Liver (tissue), 9 donors: ENCODE measurements around the gene STK38L. TPM values are rescaled to one million over a fixed set of nuclear protein-coding genes. Genes with fewer than 3 reads are reported as not detected.

Experiments
- DNase-seq: peaks from one replicate; pipeline ENCODE4 v3.0.0-alpha.2; 2017; ENCODE audit warnings: low spot score
- H3K27ac ChIP-seq, 2 donors: one replicate each; pipeline ENCODE4 v1.7.0; 2013; ENCODE audit warnings: inconsistent platforms in 2 of 2, low read length in 2 of 2, control low read depth in 1 of 2, low read depth in 1 of 2, mild to moderate bottlenecking in 1 of 2
- H3K27me3 ChIP-seq, 4 donors: one replicate each; pipeline versions ENCODE4 v1.6.1 to v1.7.0; 2013; ENCODE audit warnings: low read length in 3 of 4, inconsistent platforms in 1 of 4, mild to moderate bottlenecking in 1 of 4, moderate library complexity in 1 of 4; ENCODE audit not compliant: control insufficient read depth in 4 of 4, insufficient read depth in 4 of 4
- H3K36me3 ChIP-seq, 4 donors: one replicate each; pipeline versions ENCODE4 v1.6.1 to v1.7.0; 2013; ENCODE audit warnings: low read length in 3 of 4, mild to moderate bottlenecking in 3 of 4, low read depth in 1 of 4, moderate library complexity in 1 of 4; ENCODE audit not compliant: control insufficient read depth in 4 of 4, insufficient read depth in 3 of 4
- H3K4me1 ChIP-seq, 4 donors: one replicate each; pipeline versions ENCODE4 v1.6.1 to v1.7.0; 2013; ENCODE audit warnings: low read length in 3 of 4, mild to moderate bottlenecking in 3 of 4, moderate library complexity in 1 of 4; ENCODE audit not compliant: control insufficient read depth in 4 of 4, insufficient read depth in 4 of 4
- H3K4me3 ChIP-seq, 3 donors: one replicate each; pipeline versions ENCODE4 v1.6.1 to v1.7.0; 2013; ENCODE audit warnings: low read length in 3 of 3, control low read depth in 1 of 3, low read depth in 1 of 3, mild to moderate bottlenecking in 1 of 3
- H3K9ac ChIP-seq, 2 donors: one replicate each; pipeline ENCODE4 v1.7.0; 2013; ENCODE audit warnings: low read length in 2 of 2, mild to moderate bottlenecking in 2 of 2, moderate library complexity in 2 of 2, control low read depth in 1 of 2, low read depth in 1 of 2
- H3K9me3 ChIP-seq, 4 donors: one replicate each; pipeline versions ENCODE4 v1.6.1 to v1.7.0; 2013; ENCODE audit warnings: low read length in 3 of 4; ENCODE audit not compliant: control insufficient read depth in 4 of 4
- ATF3 ChIP-seq: IDR thresholded peaks from 2 replicates; pipeline ENCODE4 v1.6.1; 2016; ENCODE audit warnings: antibody characterized with exemption
- EGR1 ChIP-seq, 2 donors: IDR thresholded peaks; 2 replicates each; pipeline ENCODE4 v1.6.1; 2016 to 2018; ENCODE audit warnings: antibody characterized with exemption in 2 of 2, low read depth in 2 of 2
- FOXA1 ChIP-seq: IDR thresholded peaks from 2 replicates; pipeline ENCODE4 v1.6.1; 2016; ENCODE audit warnings: antibody characterized with exemption
- FOXA2 ChIP-seq: IDR thresholded peaks from 2 replicates; pipeline ENCODE4 v1.6.1; 2016; ENCODE audit warnings: antibody characterized with exemption
- GABPA ChIP-seq, 2 donors: IDR thresholded peaks in 1 of 2; conservative IDR thresholded peaks in 1 of 2; 2 replicates each; pipeline ENCODE4 v1.6.1; 2016; ENCODE audit warnings: antibody characterized with exemption in 2 of 2, mild to moderate bottlenecking in 1 of 2, moderate library complexity in 1 of 2
- HNF4A ChIP-seq, 2 donors: conservative IDR thresholded peaks; 2 replicates each; pipeline ENCODE4 v1.6.1; 2016; ENCODE audit warnings: antibody characterized with exemption in 2 of 2, mild to moderate bottlenecking in 2 of 2
- HNF4G ChIP-seq: IDR thresholded peaks from 2 replicates; pipeline ENCODE4 v1.6.1; 2016; ENCODE audit warnings: antibody characterized with exemption
- JUND ChIP-seq, 2 donors: IDR thresholded peaks; 2 replicates each; pipeline ENCODE4 v1.6.1; 2016; ENCODE audit warnings: antibody characterized with exemption in 2 of 2
- NR2F2 ChIP-seq: IDR thresholded peaks from 2 replicates; pipeline ENCODE4 v1.6.1; 2016; ENCODE audit warnings: antibody characterized with exemption
- RAD21 ChIP-seq, 2 donors: IDR thresholded peaks; 2 replicates each; pipeline ENCODE4 v1.6.1; 2016; ENCODE audit warnings: antibody characterized with exemption in 2 of 2, mild to moderate bottlenecking in 2 of 2
- RXRA ChIP-seq, 2 donors: IDR thresholded peaks; 2 replicates each; pipeline ENCODE4 v1.6.1; 2017 to 2018; ENCODE audit warnings: antibody characterized with exemption in 2 of 2, mild to moderate bottlenecking in 1 of 2
- SP1 ChIP-seq: IDR thresholded peaks from 2 replicates; pipeline ENCODE4 v1.6.1; 2018; ENCODE audit warnings: antibody characterized with exemption, mild to moderate bottlenecking
- TAF1 ChIP-seq: conservative IDR thresholded peaks from 2 replicates; pipeline ENCODE4 v1.6.1; 2016; ENCODE audit warnings: antibody characterized with exemption, mild to moderate bottlenecking
- YY1 ChIP-seq: IDR thresholded peaks from 2 replicates; pipeline ENCODE4 v1.6.1; 2016; ENCODE audit warnings: antibody characterized with exemption, mild to moderate bottlenecking
- polyA plus RNA-seq, 2 donors: library from polyadenylated mRNA; stranded (reverse) in 1 of 2; unstranded in 1 of 2; fragments of 200-250 nt in 1 of 2; fragments of >200 nt in 1 of 2; fragmentation: Nextera tagmentation in 1 of 2; extraction: Ambion mirVana in 1 of 2; gene quantifications; one replicate each; pipeline versions ENCODE4 v1.2.1 to v1.2.3, GENCODE V29; 2013 to 2015
- total RNA-seq, 2 donors: library from RNA; depleted of rRNA; stranded (reverse); fragments of >200 nt; gene quantifications; one replicate each; pipeline ENCODE4 v1.2.3, GENCODE V29; 2014
- TF ChIP-seq, protein P1 (sequence below): IDR thresholded peaks from 2 replicates; pipeline ENCODE4 v1.6.1; 2016; ENCODE audit warnings: antibody characterized with exemption, mild to moderate bottlenecking
- TF ChIP-seq, protein P2 (sequence below): IDR thresholded peaks from 2 replicates; pipeline ENCODE4 v1.6.1; 2016; ENCODE audit warnings: antibody characterized with exemption
- TF ChIP-seq, protein P3 (sequence below): fragments of 150-350 bp; IDR thresholded peaks from 2 replicates; pipeline ENCODE4 v1.5.1; 2017; ENCODE audit warnings: improper control_type of control experiment, low read depth, low read length; ENCODE audit not compliant: missing input control
- TF ChIP-seq, protein P4 (sequence below): IDR thresholded peaks from 2 replicates; pipeline ENCODE4 v1.6.1; 2016; ENCODE audit warnings: antibody characterized with exemption
- donor health status: healthy.
- donor health status: healthy.
- donor health status: healthy.
- donor health status: healthy.
- donor health status: healthy.

The STK38L gene
- total and polyA plus RNA-seq, 4 donors = 2.8 to 8.6 (median 6.6) TPM

DNA sequence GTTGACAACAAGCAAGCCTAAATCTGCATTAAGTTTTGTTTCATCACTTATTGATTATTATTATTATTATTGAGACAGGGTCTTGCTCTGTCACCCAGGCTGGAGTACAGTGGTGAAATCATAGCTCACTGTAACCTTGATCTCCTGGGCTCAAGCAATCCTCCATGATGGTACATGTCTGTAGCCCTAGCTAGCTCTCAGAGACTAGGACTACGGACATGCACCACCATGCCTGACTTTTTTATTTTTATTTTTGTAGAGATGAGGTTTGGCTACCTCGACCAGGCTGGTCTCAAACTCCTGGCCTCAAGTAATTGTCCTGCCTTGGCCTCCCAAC is 35.7 kb upstream of the STK38L start (continued):
- TF ChIP-seq, protein P1, sequence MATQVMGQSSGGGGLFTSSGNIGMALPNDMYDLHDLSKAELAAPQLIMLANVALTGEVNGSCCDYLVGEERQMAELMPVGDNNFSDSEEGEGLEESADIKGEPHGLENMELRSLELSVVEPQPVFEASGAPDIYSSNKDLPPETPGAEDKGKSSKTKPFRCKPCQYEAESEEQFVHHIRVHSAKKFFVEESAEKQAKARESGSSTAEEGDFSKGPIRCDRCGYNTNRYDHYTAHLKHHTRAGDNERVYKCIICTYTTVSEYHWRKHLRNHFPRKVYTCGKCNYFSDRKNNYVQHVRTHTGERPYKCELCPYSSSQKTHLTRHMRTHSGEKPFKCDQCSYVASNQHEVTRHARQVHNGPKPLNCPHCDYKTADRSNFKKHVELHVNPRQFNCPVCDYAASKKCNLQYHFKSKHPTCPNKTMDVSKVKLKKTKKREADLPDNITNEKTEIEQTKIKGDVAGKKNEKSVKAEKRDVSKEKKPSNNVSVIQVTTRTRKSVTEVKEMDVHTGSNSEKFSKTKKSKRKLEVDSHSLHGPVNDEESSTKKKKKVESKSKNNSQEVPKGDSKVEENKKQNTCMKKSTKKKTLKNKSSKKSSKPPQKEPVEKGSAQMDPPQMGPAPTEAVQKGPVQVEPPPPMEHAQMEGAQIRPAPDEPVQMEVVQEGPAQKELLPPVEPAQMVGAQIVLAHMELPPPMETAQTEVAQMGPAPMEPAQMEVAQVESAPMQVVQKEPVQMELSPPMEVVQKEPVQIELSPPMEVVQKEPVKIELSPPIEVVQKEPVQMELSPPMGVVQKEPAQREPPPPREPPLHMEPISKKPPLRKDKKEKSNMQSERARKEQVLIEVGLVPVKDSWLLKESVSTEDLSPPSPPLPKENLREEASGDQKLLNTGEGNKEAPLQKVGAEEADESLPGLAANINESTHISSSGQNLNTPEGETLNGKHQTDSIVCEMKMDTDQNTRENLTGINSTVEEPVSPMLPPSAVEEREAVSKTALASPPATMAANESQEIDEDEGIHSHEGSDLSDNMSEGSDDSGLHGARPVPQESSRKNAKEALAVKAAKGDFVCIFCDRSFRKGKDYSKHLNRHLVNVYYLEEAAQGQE = no peak
- TF ChIP-seq RAD21 (IDR thresholded peaks at IDR 0.05) (no peak), GABPA (IDR thresholded peaks at IDR 0.05 in 1 of 2, conservative IDR thresholded peaks at IDR 0.05 in 1 of 2) (no peak), FOXA1 (no peak)

- Histone ChIP-seq H3K27me3 (no peaks in the 10 kb centered on the region), H3K27ac (no peak overlapping the region), H3K9ac (no peak overlapping the region), H3K4me1 (peaks cover 0 to 16% (median 6%) of the 10 kb centered on the region in 4 donors), H3K9me3 (no peaks in the 10 kb centered on the region), H3K4me3 (no peak overlapping the region), H3K36me3 (peaks cover 0 to 7% (median 3%) of the 10 kb centered on the region in 4 donors)
- TF ChIP-seq NR2F2 (no peak), SP1 (no peak), JUND (IDR thresholded peaks at IDR 0.05) (no peak), TAF1 (no peak), RAD21 (IDR thresholded peaks at IDR 0.05) (no peak), HNF4A (conservative IDR thresholded peaks at IDR 0.05) (no peak), ATF3 (no peak), EGR1 (IDR thresholded peaks at IDR 0.05; ENCODE audit: low read depth in 2 of 2) (no peak), FOXA2 (no peak), HNF4G (no peak), GABPA (IDR thresholded peaks at IDR 0.05 in 1 of 2, conservative IDR thresholded peaks at IDR 0.05 in 1 of 2) (no peak), RXRA (IDR thresholded peaks at IDR 0.05) (no peak), YY1 (no peak), FOXA1 (no peak)
- TF ChIP-seq, protein P1 = no peak
- TF ChIP-seq, protein P2, sequence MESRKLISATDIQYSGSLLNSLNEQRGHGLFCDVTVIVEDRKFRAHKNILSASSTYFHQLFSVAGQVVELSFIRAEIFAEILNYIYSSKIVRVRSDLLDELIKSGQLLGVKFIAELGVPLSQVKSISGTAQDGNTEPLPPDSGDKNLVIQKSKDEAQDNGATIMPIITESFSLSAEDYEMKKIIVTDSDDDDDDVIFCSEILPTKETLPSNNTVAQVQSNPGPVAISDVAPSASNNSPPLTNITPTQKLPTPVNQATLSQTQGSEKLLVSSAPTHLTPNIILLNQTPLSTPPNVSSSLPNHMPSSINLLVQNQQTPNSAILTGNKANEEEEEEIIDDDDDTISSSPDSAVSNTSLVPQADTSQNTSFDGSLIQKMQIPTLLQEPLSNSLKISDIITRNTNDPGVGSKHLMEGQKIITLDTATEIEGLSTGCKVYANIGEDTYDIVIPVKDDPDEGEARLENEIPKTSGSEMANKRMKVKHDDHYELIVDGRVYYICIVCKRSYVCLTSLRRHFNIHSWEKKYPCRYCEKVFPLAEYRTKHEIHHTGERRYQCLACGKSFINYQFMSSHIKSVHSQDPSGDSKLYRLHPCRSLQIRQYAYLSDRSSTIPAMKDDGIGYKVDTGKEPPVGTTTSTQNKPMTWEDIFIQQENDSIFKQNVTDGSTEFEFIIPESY = no peak
- TF ChIP-seq, protein P3, sequence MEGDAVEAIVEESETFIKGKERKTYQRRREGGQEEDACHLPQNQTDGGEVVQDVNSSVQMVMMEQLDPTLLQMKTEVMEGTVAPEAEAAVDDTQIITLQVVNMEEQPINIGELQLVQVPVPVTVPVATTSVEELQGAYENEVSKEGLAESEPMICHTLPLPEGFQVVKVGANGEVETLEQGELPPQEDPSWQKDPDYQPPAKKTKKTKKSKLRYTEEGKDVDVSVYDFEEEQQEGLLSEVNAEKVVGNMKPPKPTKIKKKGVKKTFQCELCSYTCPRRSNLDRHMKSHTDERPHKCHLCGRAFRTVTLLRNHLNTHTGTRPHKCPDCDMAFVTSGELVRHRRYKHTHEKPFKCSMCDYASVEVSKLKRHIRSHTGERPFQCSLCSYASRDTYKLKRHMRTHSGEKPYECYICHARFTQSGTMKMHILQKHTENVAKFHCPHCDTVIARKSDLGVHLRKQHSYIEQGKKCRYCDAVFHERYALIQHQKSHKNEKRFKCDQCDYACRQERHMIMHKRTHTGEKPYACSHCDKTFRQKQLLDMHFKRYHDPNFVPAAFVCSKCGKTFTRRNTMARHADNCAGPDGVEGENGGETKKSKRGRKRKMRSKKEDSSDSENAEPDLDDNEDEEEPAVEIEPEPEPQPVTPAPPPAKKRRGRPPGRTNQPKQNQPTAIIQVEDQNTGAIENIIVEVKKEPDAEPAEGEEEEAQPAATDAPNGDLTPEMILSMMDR = no peak
- TF ChIP-seq, protein P4, sequence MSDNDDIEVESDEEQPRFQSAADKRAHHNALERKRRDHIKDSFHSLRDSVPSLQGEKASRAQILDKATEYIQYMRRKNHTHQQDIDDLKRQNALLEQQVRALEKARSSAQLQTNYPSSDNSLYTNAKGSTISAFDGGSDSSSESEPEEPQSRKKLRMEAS = no peak
- no peak for DNase-seq
These were observed 34.7 kb upstream of the STK38L start for GRCh38 chr12:27209257-27209910.
